ENCODE measurements around the gene METTL8. TPM values are rescaled to one million over a fixed set of nuclear protein-coding genes. Genes with fewer than 3 reads are reported as not detected.

The METTL8 gene
- total and polyA plus RNA-seq, 2 experiments from 2014 or later = 60.9 to 64.3 TPM

GRCh38 chr2:171271971-171272436, 161.8 kb downstream of the METTL8 start (continued):
- TF ChIP-seq CREB1 (CRISPR knock-in tag; IDR thresholded peaks at IDR 0.05; ENCODE audit: low read depth) = no peak
- no peak for TF ChIP-seq REST (IDR thresholded peaks at IDR 0.05; ENCODE audit: unreplicated experiment)
- TF ChIP-seq JUNB (IDR thresholded peaks at IDR 0.05; ENCODE audit: unreplicated experiment) = no peak

GRCh38 chr2:171271386-171271785, 162.4 kb downstream of the METTL8 start:
- H3K4me1 Mint-ChIP-seq = peaks cover 12% of the 10 kb centered on the region; the same call in 2 of the 3 replicates
- DNase-seq (ENCODE audit: low spot score) = no peak
- no peak overlapping the region for H3K27ac ChIP-seq (ENCODE audit: low read depth)
- H3K9me2 ChIP-seq (ENCODE audit: insufficient read depth) = no peaks in the 10 kb centered on the region
- no peaks in the 10 kb centered on the region for H3K9me3 Mint-ChIP-seq
- no peaks in the 10 kb centered on the region for H3K36me3 ChIP-seq (ENCODE audit: insufficient read depth)
- H3K27me3 Mint-ChIP-seq (ENCODE audit: insufficient read depth, low read depth, poor library complexity) = no peaks in the 10 kb centered on the region
- no peak overlapping the region; the same call in 1 of the 2 replicates for H3K27ac Mint-ChIP-seq
- H3K27me3 ChIP-seq (ENCODE audit: insufficient read depth) = no peaks in the 10 kb centered on the region
- no peaks in the 10 kb centered on the region for H3K79me2 ChIP-seq (replicated peaks; ENCODE audit: insufficient read depth)
- TF ChIP-seq POLR2AphosphoS5 (IDR thresholded peaks at IDR 0.05; ENCODE audit: low read depth) (no peak), ZNF462 (CRISPR knock-in tag; IDR thresholded peaks at IDR 0.05) (no peak), ETS1 (IDR thresholded peaks at IDR 0.05) (no peak), REST (IDR thresholded peaks at IDR 0.05; ENCODE audit: unreplicated experiment) (no peak), ZNF114 (CRISPR knock-in tag; IDR thresholded peaks at IDR 0.05) (no peak), CREB1 (CRISPR knock-in tag; IDR thresholded peaks at IDR 0.05; ENCODE audit: low read depth) (no peak), CTCF (conservative IDR thresholded peaks at IDR 0.05; ENCODE audit: low read depth in 2 of 2) (no peak)
- H3K4me3 Mint-ChIP-seq = no peak overlapping the region
- H3F3A ChIP-seq (replicated peaks; ENCODE audit: low read depth) = 0 out of 2 replicates have a peak, but pooled peaks cover 2% of the 10 kb centered on the region
- no peak for ATAC-seq
- peaks cover 6% of the 10 kb centered on the region; the same call in 1 of the 2 replicates for H3K4me1 ChIP-seq (ENCODE audit: insufficient read depth)
- H3K4me2 ChIP-seq = no peak overlapping the region
- H3K36me3 Mint-ChIP-seq (ENCODE audit: low read depth) = no peaks in the 10 kb centered on the region
- no peaks in the 10 kb centered on the region for H4K20me1 ChIP-seq (replicated peaks; ENCODE audit: insufficient read depth)
- peak overlapping the region; percentile 52 for H2AFZ ChIP-seq
- no peak overlapping the region for H3K4me3 ChIP-seq
